ENCODE results near the gene DGKD.

DNA sequence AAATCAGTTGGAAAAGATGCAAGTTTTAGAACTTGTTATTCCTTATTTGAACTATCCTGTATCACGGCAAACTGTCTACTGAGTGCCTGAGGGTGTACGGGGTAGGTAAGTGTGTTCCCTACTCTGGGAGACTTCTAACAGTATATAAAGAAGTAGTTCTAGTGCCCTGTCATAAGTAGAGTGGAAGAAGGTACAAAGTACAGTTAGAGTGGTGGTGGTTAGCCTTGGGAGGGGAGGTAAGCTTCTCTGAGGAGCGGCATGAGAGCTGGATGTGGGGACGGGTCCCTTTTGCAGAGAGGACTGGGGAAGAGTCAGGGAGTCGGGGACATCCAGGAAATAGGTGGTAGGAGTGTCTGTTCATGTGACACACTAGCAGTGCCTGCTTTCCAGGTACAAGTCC, 48.5 kb downstream of the DGKD start:
- TF ChIP-seq GATA2 (IDR thresholded peaks at IDR 0.05; ENCODE audit: low read depth, low read length) = no peak
- no peak for TF ChIP-seq GATA3 (IDR thresholded peaks at IDR 0.05; ENCODE audit: low read depth, low read length)

All from SH-SY5Y (cell line).